Common myeloid progenitor, CD34-positive (primary cell): ENCODE results near the gene KDM2B.

Experiments
- CTCF ChIA-PET: fragments of 350-600 bp; sonication (Branson Sonifier 250); formaldehyde crosslinking; loops from one replicate; lab custom pipeline; 2021; ENCODE audit warnings: antibody characterized with exemption; lab: Charles Lee
- POLR2A ChIA-PET: fragments of 350-600 bp; sonication (Branson Sonifier 250); formaldehyde crosslinking; loops from one replicate; lab custom pipeline; 2021; ENCODE audit warnings: antibody characterized with exemption; lab: Charles Lee
- DNase-seq, 3 donors: peaks; one replicate each; pipeline versions ENCODE4 v3.0.0 to v3.0.0-alpha.2; 2013
- H3K27ac ChIP-seq, 2 experiments: 1 replicate in 1 of 2; 2 replicates in 1 of 2; pipeline ENCODE4 v1.7.0; 2013; ENCODE audit warnings: inconsistent platforms in 2 of 2, low read length in 2 of 2, mild to moderate bottlenecking in 2 of 2, low read depth in 1 of 2, moderate library complexity in 1 of 2; ENCODE audit not compliant: severe bottlenecking in 2 of 2, insufficient read depth in 1 of 2, poor library complexity in 1 of 2
- H3K27me3 ChIP-seq, 5 experiments: replicated peaks in 2 of 5; 1 replicate in 3 of 5; 2 replicates in 2 of 5; pipeline versions ENCODE4 v1.6.1 to v1.7.0; 2013; ENCODE audit warnings: low read length in 4 of 5, mild to moderate bottlenecking in 2 of 5, moderate library complexity in 2 of 5, inconsistent platforms in 1 of 5; ENCODE audit not compliant: insufficient read depth in 5 of 5, control insufficient read depth in 4 of 5
- H3K36me3 ChIP-seq, 4 experiments: 1 replicate in 2 of 4; 2 replicates in 2 of 4; pipeline versions ENCODE4 v1.6.1 to v1.7.0; 2013; ENCODE audit warnings: low read length in 3 of 4, control low read depth in 1 of 4, mild to moderate bottlenecking in 1 of 4; ENCODE audit not compliant: control insufficient read depth in 4 of 4, insufficient read depth in 4 of 4
- H3K4me1 ChIP-seq, 4 experiments: 1 replicate in 3 of 4; 2 replicates in 1 of 4; pipeline versions ENCODE4 v1.6.1 to v1.7.1; 2013; ENCODE audit warnings: low read length in 3 of 4, mild to moderate bottlenecking in 3 of 4, control low read depth in 1 of 4, inconsistent platforms in 1 of 4, moderate library complexity in 1 of 4; ENCODE audit not compliant: control insufficient read depth in 4 of 4, insufficient read depth in 4 of 4; ENCODE audit errors: control extremely low read depth in 1 of 4
- H3K4me3 ChIP-seq, 7 experiments: 1 replicate in 4 of 7; 2 replicates in 3 of 7; pipeline versions ENCODE4 v1.5.1 to v1.7.0; 2013; ENCODE audit warnings: mild to moderate bottlenecking in 7 of 7, low read length in 6 of 7, moderate library complexity in 6 of 7, inconsistent platforms in 2 of 7, low read depth in 2 of 7, control low read depth in 1 of 7; ENCODE audit not compliant: insufficient read depth in 4 of 7, control insufficient read depth in 1 of 7; ENCODE audit errors: extremely low read depth in 1 of 7
- H3K9me3 ChIP-seq, 5 experiments: 1 replicate in 4 of 5; 2 replicates in 1 of 5; pipeline versions ENCODE4 v1.6.1 to v1.7.1; 2013; ENCODE audit warnings: low read length in 4 of 5, mild to moderate bottlenecking in 2 of 5, inconsistent platforms in 1 of 5, low read depth in 1 of 5, moderate library complexity in 1 of 5; ENCODE audit not compliant: control insufficient read depth in 4 of 5, insufficient read depth in 2 of 5; ENCODE audit errors: control extremely low read depth in 1 of 5
- WGBS: methylation state at CpG from one replicate; pipeline ENCODE4 v1.1.5; 2013; ENCODE audit not compliant: insufficient coverage; 5-methylcytosine and 5-hydroxymethylcytosine counted together

Gene KDM2B

GRCh38 chr12:121441555-121441954, 139.3 kb downstream of the KDM2B start:
- Histone ChIP-seq H3K27me3 (no peaks in the 10 kb centered on the region), H3K36me3 (peaks cover 7 to 88% (median 60%) of the 10 kb centered on the region in 4 experiments), H3K4me3 (no peak overlapping the region), H3K27ac (no peak overlapping the region), H3K9me3 (peaks cover 0 to 6% (median 2%) of the 10 kb centered on the region in 5 experiments), H3K4me1 (no peaks in the 10 kb centered on the region)
- peak in 1 of 3 donors; percentile 11 for DNase-seq
- WGBS = 93% methylated on average over 16 of the region's 17 CpGs
- POLR2A ChIA-PET = no interaction called here
- CTCF ChIA-PET = interaction anchor here (1.0 to 7.5 kb wide), 12 partner anchors 8 to 112 kb away, joined by 3 to 123 read pairs (median 6); partner anchors contain the start of gene RNF34

- ChIA-PET CTCF (interaction anchor here (2.0 to 7.5 kb wide), 4 partner anchors 14 to 105 kb away, joined by 5 to 123 read pairs (median 25); no protein-coding TSS in a partner anchor), POLR2A (interaction anchor here (0.6 kb wide), 1 partner anchor 233 kb away, joined by 3 read pairs; no protein-coding TSS in a partner anchor)
- peaks cover 0 to 8% (median 2%) of the 10 kb centered on the region in 5 experiments for H3K9me3 ChIP-seq
- no peak overlapping the region for H3K27ac ChIP-seq
- no peaks in the 10 kb centered on the region for H3K27me3 ChIP-seq
- H3K4me1 ChIP-seq = no peaks in the 10 kb centered on the region
- no peak overlapping the region for H3K4me3 ChIP-seq
- 100% methylated on average over 11 of the region's 15 CpGs for WGBS
- H3K36me3 ChIP-seq = peaks cover 7 to 92% (median 62%) of the 10 kb centered on the region in 4 experiments
- DNase-seq = no peak
These were observed 140.1 kb downstream of the KDM2B start for GRCh38 chr12:121440768-121441167.

- peaks cover 0 to 8% (median 2%) of the 10 kb centered on the region in 5 experiments for H3K9me3 ChIP-seq
- 97% methylated on average over 15 of the region's 16 CpGs for WGBS
- no peaks in the 10 kb centered on the region for H3K27me3 ChIP-seq
- no peaks in the 10 kb centered on the region for H3K4me1 ChIP-seq
- H3K27ac ChIP-seq = no peak overlapping the region
- no peak overlapping the region for H3K4me3 ChIP-seq
- no peak for DNase-seq
- ChIA-PET POLR2A (no interaction called here), CTCF (interaction anchor here (0.7 to 7.5 kb wide), 6 partner anchors 12 to 185 kb away, joined by 3 to 123 read pairs (median 3); no protein-coding TSS in a partner anchor)
- H3K36me3 ChIP-seq = peaks cover 7 to 87% (median 63%) of the 10 kb centered on the region in 4 experiments
These were observed 141.1 kb downstream of the KDM2B start for GRCh38 chr12:121439715-121440114.

GRCh38 chr12:121438905-121439304, 141.9 kb downstream of the KDM2B start:
- Histone ChIP-seq H3K27ac (no peak overlapping the region), H3K36me3 (peaks cover 4 to 79% (median 58%) of the 10 kb centered on the region in 4 experiments), H3K4me1 (no peaks in the 10 kb centered on the region), H3K4me3 (no peak overlapping the region), H3K27me3 (no peaks in the 10 kb centered on the region), H3K9me3 (peaks cover 0 to 8% (median 2%) of the 10 kb centered on the region in 5 experiments)
- DNase-seq = no peak
- WGBS = 95% methylated on average over 8 of the region's 12 CpGs
- POLR2A ChIA-PET = no interaction called here
- CTCF ChIA-PET = interaction anchor here (0.7 to 1.1 kb wide), 5 partner anchors 13 to 184 kb away, joined by 3 to 4 read pairs (median 3); no protein-coding TSS in a partner anchor

GRCh38 chr12:121436706-121437105, 144.1 kb downstream of the KDM2B start:
- 100% methylated on average over 1 of the region's 2 CpGs for WGBS
- Histone ChIP-seq H3K27ac (no peak overlapping the region), H3K36me3 (peaks cover 8 to 75% (median 53%) of the 10 kb centered on the region in 4 experiments), H3K9me3 (peaks cover 0 to 8% (median 2%) of the 10 kb centered on the region in 5 experiments), H3K27me3 (no peaks in the 10 kb centered on the region), H3K4me1 (peaks cover 0 to 15% (median 11%) of the 10 kb centered on the region in 4 experiments), H3K4me3 (no peak overlapping the region)
- ChIA-PET POLR2A (no interaction called here), CTCF (interaction anchor here (1.0 to 1.5 kb wide), 2 partner anchors 10 to 102 kb away, joined by 3 read pairs; no protein-coding TSS in a partner anchor)
- no peak for DNase-seq

GRCh38 chr12:121432740-121433480, 147.9 kb downstream of the KDM2B start:
- DNase-seq = peak in 2 of 3 donors; percentile 70 to 84
- H3K27ac ChIP-seq = peak overlapping the region in 1 of 2 experiments; percentile 31
- H3K4me1 ChIP-seq = peaks cover 0 to 15% (median 11%) of the 10 kb centered on the region in 4 experiments
- peaks cover 13 to 77% (median 55%) of the 10 kb centered on the region in 4 experiments for H3K36me3 ChIP-seq
- peaks cover 0 to 8% (median 2%) of the 10 kb centered on the region in 5 experiments for H3K9me3 ChIP-seq
- H3K4me3 ChIP-seq = no peak overlapping the region
- CTCF ChIA-PET = interaction anchor here (0.9 to 3.3 kb wide), 8 partner anchors 9 to 97 kb away, joined by 4 to 32 read pairs (median 6); partner anchors contain the start of gene RNF34
- WGBS = 14% methylated on average over 7 of the region's 11 CpGs
- POLR2A ChIA-PET = interaction anchor here (1.0 kb wide), 1 partner anchor 81 kb away, joined by 3 read pairs; no protein-coding TSS in a partner anchor
- no peaks in the 10 kb centered on the region for H3K27me3 ChIP-seq
